AG10803 (cell line): ENCODE results near the gene RLF.
"Not testable (repeated sequence)": the region's sequence is repeated elsewhere in the genome, so short reads cannot be mapped to it uniquely, and the experiment has no call there.

Experiments
- DNase-seq: peaks from one replicate; pipeline ENCODE4 v3.0.0; 2010; ENCODE audit warnings: low read depth
- H3K4me3 ChIP-seq: 2 replicates; pipeline ENCODE4 v1.5.1; 2011; ENCODE audit warnings: mild to moderate bottlenecking, low read length, control low read depth
- TF ChIP-seq, protein P1 (sequence below): conservative IDR thresholded peaks from 2 replicates; pipeline ENCODE4 v1.5.1; 2011; ENCODE audit warnings: mild to moderate bottlenecking, low read length, control low read depth, inconsistent platforms

RLF gene

DNA sequence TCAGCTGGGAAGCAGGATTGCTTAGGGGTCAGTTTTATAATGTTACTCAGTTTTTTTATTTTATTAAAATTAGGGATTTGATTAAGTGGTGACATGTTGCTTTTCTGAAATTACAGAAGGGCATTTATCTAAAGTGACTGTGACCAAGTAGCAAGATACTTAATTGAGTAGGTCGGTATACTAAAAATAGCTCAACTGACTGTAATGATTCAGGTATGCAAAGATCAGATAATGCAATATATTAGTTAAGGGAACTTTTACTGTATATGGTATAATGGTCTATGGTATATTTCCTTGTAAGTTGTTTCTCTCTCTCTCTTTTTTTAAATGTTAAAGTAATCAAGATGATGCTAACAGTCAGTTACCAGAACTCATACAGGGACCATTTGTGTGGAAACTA is 26.2 kb downstream of the RLF start:
- H3K4me3 ChIP-seq = no peak overlapping the region
- TF ChIP-seq, protein P1, sequence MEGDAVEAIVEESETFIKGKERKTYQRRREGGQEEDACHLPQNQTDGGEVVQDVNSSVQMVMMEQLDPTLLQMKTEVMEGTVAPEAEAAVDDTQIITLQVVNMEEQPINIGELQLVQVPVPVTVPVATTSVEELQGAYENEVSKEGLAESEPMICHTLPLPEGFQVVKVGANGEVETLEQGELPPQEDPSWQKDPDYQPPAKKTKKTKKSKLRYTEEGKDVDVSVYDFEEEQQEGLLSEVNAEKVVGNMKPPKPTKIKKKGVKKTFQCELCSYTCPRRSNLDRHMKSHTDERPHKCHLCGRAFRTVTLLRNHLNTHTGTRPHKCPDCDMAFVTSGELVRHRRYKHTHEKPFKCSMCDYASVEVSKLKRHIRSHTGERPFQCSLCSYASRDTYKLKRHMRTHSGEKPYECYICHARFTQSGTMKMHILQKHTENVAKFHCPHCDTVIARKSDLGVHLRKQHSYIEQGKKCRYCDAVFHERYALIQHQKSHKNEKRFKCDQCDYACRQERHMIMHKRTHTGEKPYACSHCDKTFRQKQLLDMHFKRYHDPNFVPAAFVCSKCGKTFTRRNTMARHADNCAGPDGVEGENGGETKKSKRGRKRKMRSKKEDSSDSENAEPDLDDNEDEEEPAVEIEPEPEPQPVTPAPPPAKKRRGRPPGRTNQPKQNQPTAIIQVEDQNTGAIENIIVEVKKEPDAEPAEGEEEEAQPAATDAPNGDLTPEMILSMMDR = no peak
- no peak for DNase-seq

GRCh38 chr1:40194639-40195038 is 33.5 kb downstream of the RLF start:
- H3K4me3 ChIP-seq, DNase-seq: not testable (repeated sequence)

GRCh38 chr1:40197656-40198055 is 36.5 kb downstream of the RLF start:
- TF ChIP-seq, protein P1 = peak; percentile 28
- H3K4me3 ChIP-seq = no peak overlapping the region
- DNase-seq = no peak

GRCh38 chr1:40199126-40199525 is 37.9 kb downstream of the RLF start:
- no peak overlapping the region for H3K4me3 ChIP-seq
- DNase-seq = no peak
- TF ChIP-seq, protein P1 = no peak

DNA sequence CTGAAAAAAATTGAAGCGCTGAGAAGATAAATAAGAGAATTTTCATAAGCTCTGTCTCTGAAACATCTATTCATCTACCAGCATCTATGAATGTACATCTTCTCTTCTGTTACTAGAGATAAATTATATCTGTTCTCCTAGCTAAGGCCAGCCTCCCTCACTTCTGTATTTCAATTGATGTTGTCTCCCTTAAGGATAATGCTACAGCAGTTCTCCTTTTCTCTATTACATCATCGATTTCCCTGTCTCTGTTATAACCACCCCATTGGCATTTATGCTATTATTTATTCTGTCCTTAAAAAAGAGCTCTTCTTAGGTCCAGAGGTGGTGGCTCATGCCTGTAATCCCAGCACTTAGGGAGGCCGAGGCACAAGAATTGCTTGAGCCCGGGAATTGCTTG is 43.7 kb downstream of the RLF start:
- TF ChIP-seq, protein P1 = no peak
- DNase-seq = no peak
- H3K4me3 ChIP-seq = no peak overlapping the region

DNA sequence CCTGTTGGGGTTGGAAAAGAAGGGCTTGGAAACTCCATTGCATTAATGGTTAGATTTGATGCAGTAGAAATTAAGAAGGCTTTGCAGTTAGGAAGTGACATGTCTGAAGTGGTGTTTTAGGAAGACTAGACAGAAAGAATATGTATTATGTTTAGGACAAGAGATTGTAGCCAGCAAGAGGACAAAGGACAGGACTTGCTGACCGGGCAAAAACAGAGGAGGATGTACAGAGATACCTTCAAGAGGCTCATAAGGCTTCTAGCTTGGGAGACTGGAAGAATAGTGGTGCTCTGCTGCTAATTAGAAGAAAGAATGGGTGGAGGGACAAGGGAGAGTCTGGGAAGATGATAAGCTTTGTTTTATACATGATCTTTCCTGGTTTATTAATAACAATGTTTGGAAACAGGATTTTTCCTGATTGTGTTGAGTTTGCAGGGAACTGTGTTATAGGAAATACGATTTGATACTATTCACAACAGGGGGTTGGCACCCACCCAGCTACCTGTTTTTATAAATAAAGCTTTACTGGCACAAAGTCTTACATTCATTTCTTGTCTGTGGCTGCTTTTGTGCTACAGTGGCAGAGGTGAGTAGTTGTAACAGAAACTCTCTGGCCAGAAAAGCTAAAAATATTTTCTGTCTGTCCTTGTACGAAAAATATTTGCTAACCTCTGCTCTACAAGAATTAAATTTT is 49.5 kb downstream of the RLF start:
- TF ChIP-seq, protein P1 = no peak
- DNase-seq = no peak
- H3K4me3 ChIP-seq = no peak overlapping the region

DNA sequence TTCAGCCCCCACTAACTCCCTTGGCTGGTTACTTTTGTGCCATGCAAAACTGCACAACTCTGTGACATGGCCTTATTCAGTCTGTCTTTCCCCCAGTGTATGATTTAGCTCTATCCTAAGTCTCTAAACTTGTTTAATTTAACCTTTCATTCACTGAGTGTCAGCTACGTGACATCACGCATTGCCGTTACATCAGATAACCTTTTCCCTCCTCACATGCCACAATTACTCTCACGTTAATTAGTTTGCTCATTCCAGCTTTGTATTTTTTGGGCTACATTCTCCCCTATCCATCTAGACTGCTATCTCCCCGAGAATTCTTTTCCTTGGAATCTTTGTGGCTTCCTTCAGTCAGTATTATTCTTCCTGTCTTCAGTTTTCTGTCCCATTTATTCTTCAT is 57.1 kb downstream of the RLF start:
- TF ChIP-seq, protein P1 = no peak
- H3K4me3 ChIP-seq = no peak overlapping the region
- no peak for DNase-seq

DNA sequence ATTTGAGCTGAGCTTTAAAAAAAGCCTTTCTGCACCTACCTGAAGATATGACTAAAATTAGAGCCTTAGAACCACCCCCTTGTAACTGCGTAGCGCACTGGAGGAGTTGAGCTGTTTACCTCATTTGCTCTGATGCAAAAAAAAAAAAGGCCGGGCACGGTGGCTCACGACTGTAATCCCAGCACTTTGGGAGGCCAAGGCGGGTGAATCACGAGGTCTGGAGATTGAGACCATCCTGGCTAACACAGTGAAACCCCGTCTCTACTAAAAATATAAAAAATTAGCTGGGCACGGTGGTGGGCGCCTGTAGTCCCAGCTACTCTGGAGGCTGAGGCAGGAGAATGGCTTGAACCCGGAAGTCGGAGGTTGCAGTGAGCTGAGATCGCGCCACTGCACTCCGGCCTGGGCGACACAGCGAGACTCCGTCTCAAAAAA is 60.3 kb downstream of the RLF start:
- DNase-seq, H3K4me3 ChIP-seq: not testable (repeated sequence)
